BJ (cell line): ENCODE results near the gene TPST1. TPM values are rescaled to one million over a fixed set of nuclear protein-coding genes. Genes with fewer than 3 reads are reported as not detected.
A peak's percentile ranks its signal among the peaks of the same experiment; 100 is the strongest.
"Not testable (repeated sequence)": the region's sequence is repeated elsewhere in the genome, so short reads cannot be mapped to it uniquely, and the experiment has no call there.

ENCODE experiments used
- CTCF ChIA-PET: fragments of 350-600 bp; formaldehyde crosslinking; extraction: SDS; loops from one replicate; lab custom pipeline; 2021; ENCODE audit warnings: antibody characterized with exemption, inconsistent platforms; lab: Yijun Ruan, JAX
- POLR2A ChIA-PET: fragments of 300-600 bp; sonication (Branson Sonifier 250); formaldehyde crosslinking; extraction: SDS; loops from one replicate; lab custom pipeline; 2021; ENCODE audit warnings: antibody characterized with exemption; lab: Charles Lee
- DNase-seq: peaks from one replicate; pipeline ENCODE4 v3.0.0-alpha.2; 2011; ENCODE audit warnings: low read depth
- H3K27me3 ChIP-seq: 2 replicates; pipeline ENCODE4 v1.6.0; 2011; ENCODE audit warnings: low read length; ENCODE audit not compliant: control insufficient read depth, insufficient read depth
- H3K36me3 ChIP-seq: 2 replicates; pipeline ENCODE4 v1.5.1; 2011; ENCODE audit warnings: low read length; ENCODE audit not compliant: control insufficient read depth, insufficient read depth
- H3K4me3 ChIP-seq: 2 replicates; pipeline ENCODE4 v1.5.1; 2011; ENCODE audit warnings: low read depth, mild to moderate bottlenecking, control low read depth, low read length
- CTCF ChIP-seq: IDR thresholded peaks from 2 replicates; pipeline ENCODE4 v1.5.1; 2011; ENCODE audit warnings: low read depth, mild to moderate bottlenecking, control low read depth, inconsistent platforms, low read length, moderate library complexity; ENCODE audit not compliant: insufficient read depth
- polyA plus RNA-seq: library from polyadenylated mRNA; depleted of rRNA; stranded (reverse); fragments of >200 nt; gene quantifications from 2 replicates; pipeline ENCODE4 v1.2.3, GENCODE V29; 2011

The TPST1 gene
- polyA plus RNA-seq, 1 experiment: 34.9 TPM

GRCh38 chr7:66164356-66164755, 40.8 kb upstream of the TPST1 start:
- no peaks in the 10 kb centered on the region for H3K27me3 ChIP-seq
- no peak overlapping the region for H3K4me3 ChIP-seq
- DNase-seq: no peak
- no peaks in the 10 kb centered on the region for H3K36me3 ChIP-seq
- ChIA-PET CTCF (no interaction called here), POLR2A (no interaction called here)
- no peak for TF ChIP-seq CTCF

- peak; percentile 23 for DNase-seq
- no peak overlapping the region for H3K4me3 ChIP-seq
- CTCF ChIA-PET: interaction anchor here (1.3 kb wide), 1 partner anchor 18 kb away, joined by 3 read pairs; no protein-coding TSS in a partner anchor
- H3K36me3 ChIP-seq: no peaks in the 10 kb centered on the region
- POLR2A ChIA-PET: interaction anchor here (0.6 kb wide), 1 partner anchor 19 kb away, joined by 16 read pairs; no protein-coding TSS in a partner anchor
- H3K27me3 ChIP-seq: no peaks in the 10 kb centered on the region
- TF ChIP-seq CTCF: no peak
Observed at GRCh38 chr7:66167773-66168387, 37.3 kb upstream of the TPST1 start.

DNA sequence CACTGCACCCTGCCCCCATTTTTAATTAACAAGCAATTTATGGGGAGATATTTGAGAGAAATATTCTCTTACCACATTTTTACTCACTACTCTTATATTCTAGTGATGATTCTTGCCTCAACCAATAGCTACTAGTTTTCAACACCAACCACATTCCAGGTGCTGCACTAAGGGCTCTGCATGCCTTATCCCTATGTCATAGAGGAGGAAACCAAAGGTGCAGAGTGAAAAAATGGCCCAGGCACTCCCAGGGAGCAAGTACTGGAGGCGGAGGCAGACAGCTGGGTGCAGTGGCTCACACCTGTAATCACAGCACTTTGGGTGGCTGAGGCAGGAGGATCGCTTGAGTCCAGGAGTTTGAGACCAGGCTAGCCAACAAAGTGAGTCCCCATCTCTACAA, 35.5 kb upstream of the TPST1 start:
- ChIA-PET CTCF (no interaction called here), POLR2A (interaction anchor here (0.5 kb wide), 1 partner anchor 9 kb away, joined by 6 read pairs; no protein-coding TSS in a partner anchor)
- no peak for DNase-seq
- TF ChIP-seq CTCF: no peak
- H3K4me3 ChIP-seq: no peak overlapping the region
- H3K36me3 ChIP-seq: no peaks in the 10 kb centered on the region
- H3K27me3 ChIP-seq: no peaks in the 10 kb centered on the region

DNA sequence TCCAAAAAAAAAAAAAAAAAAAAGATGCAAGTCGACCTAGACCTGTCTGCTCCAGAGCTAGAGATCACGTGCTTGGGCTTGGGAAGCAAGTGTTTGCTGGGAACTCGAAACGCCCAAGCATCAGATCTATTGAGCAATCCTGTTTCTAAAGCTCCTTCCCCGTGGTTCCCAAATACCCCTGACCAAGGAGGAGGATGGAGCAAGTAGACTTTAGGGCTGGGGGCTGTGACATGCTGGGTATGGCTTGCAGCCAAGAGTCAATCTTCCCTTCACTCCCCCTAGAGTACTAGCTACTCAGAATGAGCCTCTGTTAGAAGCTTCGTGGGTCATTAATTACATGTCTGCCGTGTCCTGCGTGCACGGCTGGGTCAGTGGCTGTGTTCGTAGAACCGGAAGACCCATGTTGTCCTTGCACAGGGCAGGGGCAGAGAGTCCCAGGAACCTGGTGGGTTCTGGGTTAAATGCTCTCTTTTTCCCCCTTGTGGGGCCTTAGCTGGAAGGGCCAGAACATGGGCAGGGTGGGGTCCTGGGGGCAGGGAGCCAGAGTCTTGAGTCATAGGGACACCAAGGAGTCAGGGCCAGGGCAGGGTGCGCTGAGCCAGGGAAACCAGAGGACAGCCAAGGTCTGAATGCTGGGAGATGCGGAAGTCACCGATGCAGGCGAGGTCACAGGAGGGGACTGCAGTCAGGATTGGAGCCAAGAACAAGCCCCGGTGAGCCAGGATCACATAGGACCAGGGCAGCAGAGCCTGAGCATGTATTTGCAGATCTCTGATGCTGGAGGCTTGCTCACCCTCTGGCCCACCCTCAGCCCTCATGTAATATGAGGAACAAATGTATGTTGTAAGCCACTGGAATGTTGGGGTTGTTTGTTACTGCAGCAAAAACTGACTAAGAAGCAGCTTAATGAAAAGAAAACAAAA, 34.6 kb upstream of the TPST1 start:
- POLR2A ChIA-PET: interaction anchor here (0.5 kb wide), 1 partner anchor 8 kb away, joined by 6 read pairs; no protein-coding TSS in a partner anchor
- no peak for DNase-seq
- Histone ChIP-seq H3K27me3 (no peaks in the 10 kb centered on the region), H3K4me3 (no peak overlapping the region), H3K36me3 (no peaks in the 10 kb centered on the region)
- TF ChIP-seq CTCF: no peak
- CTCF ChIA-PET: interaction anchor here (0.6 to 1.2 kb wide), 3 partner anchors 11 to 243 kb away, joined by 3 to 4 read pairs (median 3); no protein-coding TSS in a partner anchor

DNA sequence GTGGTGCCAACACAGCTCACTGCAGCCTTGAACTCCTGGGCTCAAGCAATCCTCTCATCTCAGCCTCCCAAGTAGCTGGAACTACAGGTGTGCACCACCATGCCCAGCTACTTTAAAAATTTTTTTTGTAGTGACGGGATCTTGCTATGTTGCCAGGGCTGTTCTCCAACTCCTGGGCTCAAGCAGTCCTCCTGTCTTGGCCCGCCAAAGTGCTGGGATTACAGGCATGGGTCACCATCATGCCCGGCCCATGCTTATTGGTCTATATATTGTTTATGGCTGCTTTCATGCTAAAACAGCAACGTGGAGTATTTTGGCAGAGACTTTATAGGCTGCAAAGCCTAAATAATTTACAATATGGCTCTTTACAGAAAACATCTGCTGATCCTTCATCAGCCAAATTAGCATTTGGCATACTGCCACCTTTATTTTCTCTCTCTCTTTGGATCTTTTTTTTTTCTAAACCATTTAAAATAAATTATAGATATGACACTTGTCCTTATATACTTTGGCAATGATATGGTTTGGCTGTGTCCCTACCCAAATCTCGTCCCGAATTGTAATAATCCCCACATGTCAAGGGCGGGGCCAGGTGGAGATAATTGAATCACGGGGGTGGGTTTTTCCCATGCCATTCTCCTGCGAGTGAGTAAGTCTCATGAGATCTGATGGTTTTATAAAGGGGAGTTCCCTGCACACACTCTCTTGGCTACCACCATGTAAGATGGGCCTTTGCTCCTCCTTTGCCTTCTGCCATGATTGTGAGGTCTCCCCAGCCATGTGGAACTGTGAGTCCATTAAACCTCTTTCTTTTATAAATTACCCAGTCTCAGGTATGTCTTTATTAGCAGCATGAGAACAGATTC, 32.4 kb upstream of the TPST1 start:
- CTCF ChIA-PET, H3K36me3 ChIP-seq, DNase-seq, H3K4me3 ChIP-seq, POLR2A ChIA-PET, H3K27me3 ChIP-seq: not testable (repeated sequence)
